ENCODE results near the gene HSD11B1L. TPM values are rescaled to one million over a fixed set of nuclear protein-coding genes. Genes with fewer than 3 reads are reported as not detected.

Gene HSD11B1L
- total and polyA plus RNA-seq, 2 donors (not counting 1 experiment from before 2014, with no cell fraction given) = 1.8 to 4.6 TPM

GRCh38 chr19:5651361-5651760 lies 29.5 kb upstream of the HSD11B1L start:
- no peak overlapping the region for H3K4me2 ChIP-seq (replicated peaks; ENCODE audit: low read depth, low read length, poor library complexity, severe bottlenecking)
- Mint-ChIP-seq H3K27me3 (no peaks in the 10 kb centered on the region), H3K4me3 (no peak overlapping the region), H3K9me3 (ENCODE audit: insufficient read depth) (no peaks in the 10 kb centered on the region), H3K27ac (no peak overlapping the region), H3K4me1 (peaks cover 1% of the 10 kb centered on the region)
- peaks cover 44% of the 10 kb centered on the region for H4K20me1 ChIP-seq (ENCODE audit: control insufficient read depth, insufficient read depth, low read length, poor library complexity, severe bottlenecking)
- POLR2A ChIA-PET = no interaction called here
- intact Hi-C loops (cut with micrococcal nuclease) = no loop called here
- no peak overlapping the region for H2AFZ ChIP-seq (ENCODE audit: insufficient read depth, low read depth, low read length, poor library complexity, severe bottlenecking)
- TF ChIP-seq, protein P1, sequence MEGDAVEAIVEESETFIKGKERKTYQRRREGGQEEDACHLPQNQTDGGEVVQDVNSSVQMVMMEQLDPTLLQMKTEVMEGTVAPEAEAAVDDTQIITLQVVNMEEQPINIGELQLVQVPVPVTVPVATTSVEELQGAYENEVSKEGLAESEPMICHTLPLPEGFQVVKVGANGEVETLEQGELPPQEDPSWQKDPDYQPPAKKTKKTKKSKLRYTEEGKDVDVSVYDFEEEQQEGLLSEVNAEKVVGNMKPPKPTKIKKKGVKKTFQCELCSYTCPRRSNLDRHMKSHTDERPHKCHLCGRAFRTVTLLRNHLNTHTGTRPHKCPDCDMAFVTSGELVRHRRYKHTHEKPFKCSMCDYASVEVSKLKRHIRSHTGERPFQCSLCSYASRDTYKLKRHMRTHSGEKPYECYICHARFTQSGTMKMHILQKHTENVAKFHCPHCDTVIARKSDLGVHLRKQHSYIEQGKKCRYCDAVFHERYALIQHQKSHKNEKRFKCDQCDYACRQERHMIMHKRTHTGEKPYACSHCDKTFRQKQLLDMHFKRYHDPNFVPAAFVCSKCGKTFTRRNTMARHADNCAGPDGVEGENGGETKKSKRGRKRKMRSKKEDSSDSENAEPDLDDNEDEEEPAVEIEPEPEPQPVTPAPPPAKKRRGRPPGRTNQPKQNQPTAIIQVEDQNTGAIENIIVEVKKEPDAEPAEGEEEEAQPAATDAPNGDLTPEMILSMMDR (IDR thresholded peaks at IDR 0.05) = no peak
- TF ChIP-seq EZH2 (IDR thresholded peaks at IDR 0.05; ENCODE audit: borderline replicate concordance, insufficient read depth, low read depth, low read length, poor library complexity, severe bottlenecking) = no peak
- peaks cover 67% of the 10 kb centered on the region for H3K79me2 ChIP-seq (ENCODE audit: control insufficient read depth, insufficient read depth, low read length)
- CTCF ChIA-PET = no interaction called here
- H3K27me3 ChIP-seq (replicated peaks in 1 of 4; ENCODE audit: control extremely low read depth in 1 of 4, control insufficient read depth in 3 of 4, insufficient read depth in 4 of 4, low read length in 3 of 4) = no peaks in the 10 kb centered on the region
- peaks cover 9 to 89% of the 10 kb centered on the region in 2 experiments for H3K36me3 ChIP-seq (replicated peaks in 1 of 2; ENCODE audit: control extremely low read depth in 1 of 2, control insufficient read depth in 1 of 2, extremely low read depth in 1 of 2, insufficient read depth in 2 of 2, low read length in 1 of 2)
- no peaks in the 10 kb centered on the region for H3K4me1 ChIP-seq (ENCODE audit: control insufficient read depth in 2 of 2, insufficient read depth in 2 of 2, low read length in 2 of 2)
- no peak overlapping the region for H3K9ac ChIP-seq (ENCODE audit: low read length)
- H3K27ac ChIP-seq (ENCODE audit: low read length in 2 of 2) = no peak overlapping the region
- ATAC-seq (ENCODE audit: low read depth) (no peak), DNase-seq (no peak)
- no peaks in the 10 kb centered on the region for H3K9me3 ChIP-seq (ENCODE audit: control extremely low read depth in 1 of 3, control insufficient read depth in 2 of 3, insufficient read depth in 1 of 3, low read length in 2 of 3)
- 97% methylated on average over 5 of the region's 5 CpGs for WGBS (ENCODE audit: insufficient coverage)
- no peak overlapping the region for H3K4me3 ChIP-seq (ENCODE audit: control extremely low read depth in 1 of 5, extremely low read depth in 1 of 5, insufficient read depth in 1 of 5, low read depth in 2 of 5, low read length in 4 of 5)

DNA sequence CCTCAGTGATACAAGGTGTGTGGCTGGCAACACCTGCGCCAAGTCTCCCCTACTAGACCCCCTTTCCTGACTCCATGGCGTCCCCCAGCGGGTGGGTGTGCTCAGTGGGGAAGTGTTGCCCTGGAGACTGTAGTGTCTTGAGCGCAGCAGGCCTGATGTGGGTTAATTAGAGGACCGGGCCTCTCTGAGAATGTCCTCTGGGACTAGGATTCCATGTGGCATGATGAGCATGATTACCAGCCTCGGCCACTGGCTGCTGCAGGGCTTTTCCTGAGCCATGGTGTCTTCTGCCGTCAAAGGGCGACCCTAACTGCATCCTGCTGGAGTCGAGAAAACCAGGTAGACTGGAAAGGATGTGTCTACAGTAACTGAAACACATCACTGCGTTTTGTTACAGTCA lies 28.6 kb upstream of the HSD11B1L start:
- POLR2A ChIA-PET = no interaction called here
- H3K79me2 ChIP-seq (ENCODE audit: control insufficient read depth, insufficient read depth, low read length) = peaks cover 65% of the 10 kb centered on the region
- 96% methylated on average over 7 of the region's 10 CpGs for WGBS (ENCODE audit: insufficient coverage)

More for the DNA sequence above, 28.6 kb upstream of the HSD11B1L start:
- H3K9me3 ChIP-seq (ENCODE audit: control extremely low read depth in 1 of 3, control insufficient read depth in 2 of 3, insufficient read depth in 1 of 3, low read length in 2 of 3) = no peaks in the 10 kb centered on the region
- no peak overlapping the region for H3K9ac ChIP-seq (ENCODE audit: low read length)
- H3K4me3 Mint-ChIP-seq = no peak overlapping the region
- H3K4me2 ChIP-seq (replicated peaks; ENCODE audit: low read depth, low read length, poor library complexity, severe bottlenecking) = no peak overlapping the region
- CTCF ChIA-PET = no interaction called here
- H3K4me1 ChIP-seq (ENCODE audit: control insufficient read depth in 2 of 2, insufficient read depth in 2 of 2, low read length in 2 of 2) = no peaks in the 10 kb centered on the region
- no peaks in the 10 kb centered on the region for H3K27me3 ChIP-seq (replicated peaks in 1 of 4; ENCODE audit: control extremely low read depth in 1 of 4, control insufficient read depth in 3 of 4, insufficient read depth in 4 of 4, low read length in 3 of 4)
- no peak overlapping the region for H2AFZ ChIP-seq (ENCODE audit: insufficient read depth, low read depth, low read length, poor library complexity, severe bottlenecking)
- no peak for TF ChIP-seq EZH2 (IDR thresholded peaks at IDR 0.05; ENCODE audit: borderline replicate concordance, insufficient read depth, low read depth, low read length, poor library complexity, severe bottlenecking)
- TF ChIP-seq, protein P1 (IDR thresholded peaks at IDR 0.05) = no peak
- peaks cover 9 to 87% of the 10 kb centered on the region in 2 experiments for H3K36me3 ChIP-seq (replicated peaks in 1 of 2; ENCODE audit: control extremely low read depth in 1 of 2, control insufficient read depth in 1 of 2, extremely low read depth in 1 of 2, insufficient read depth in 2 of 2, low read length in 1 of 2)
- no peaks in the 10 kb centered on the region for H3K27me3 Mint-ChIP-seq
- intact Hi-C loops (cut with micrococcal nuclease) = no loop called here
- H3K27ac Mint-ChIP-seq = no peak overlapping the region
- no peak overlapping the region for H3K4me3 ChIP-seq (ENCODE audit: control extremely low read depth in 1 of 5, extremely low read depth in 1 of 5, insufficient read depth in 1 of 5, low read depth in 2 of 5, low read length in 4 of 5)
- no peaks in the 10 kb centered on the region for H3K9me3 Mint-ChIP-seq (ENCODE audit: insufficient read depth)
- H3K27ac ChIP-seq (ENCODE audit: low read length in 2 of 2) = no peak overlapping the region
- H3K4me1 Mint-ChIP-seq = no peaks in the 10 kb centered on the region
- H4K20me1 ChIP-seq (ENCODE audit: control insufficient read depth, insufficient read depth, low read length, poor library complexity, severe bottlenecking) = peaks cover 38% of the 10 kb centered on the region
- ATAC-seq (ENCODE audit: low read depth) (no peak), DNase-seq (no peak)
